Effector memory CD8-positive, alpha-beta T cell (primary cell): ENCODE data around the gene GJA5.
"Not testable (repeated sequence)": the region's sequence is repeated elsewhere in the genome, so short reads cannot be mapped to it uniquely, and the experiment has no call there.

Source experiments
- ATAC-seq: fragments of 150-1000 bp; cut with Tn5 transposase; replicated peaks from 2 replicates; pipeline ENCODE4 v1.10.0; 2021; ENCODE audit warnings: mild to moderate bottlenecking, moderate library complexity
- DNase-seq, 3 experiments: peaks; one replicate each; pipeline ENCODE4 v3.0.0; 2021
- H3K27ac Mint-ChIP-seq, 2 donors: one replicate each; pipeline ENCODE4 v1.8.0; 2022; ENCODE audit warnings: mild to moderate bottlenecking in 2 of 2, mixed read lengths in 2 of 2, moderate library complexity in 2 of 2
- H3K27me3 Mint-ChIP-seq, 2 donors: one replicate each; pipeline ENCODE4 v1.8.0; 2022; ENCODE audit warnings: mixed read lengths in 2 of 2
- H3K36me3 Mint-ChIP-seq: one replicate; pipeline ENCODE4 v1.8.0; 2022; ENCODE audit warnings: mild to moderate bottlenecking, moderate library complexity, mixed read lengths; ENCODE audit not compliant: insufficient read depth
- H3K4me1 Mint-ChIP-seq, 2 donors: one replicate each; pipeline ENCODE4 v1.8.0; 2022; ENCODE audit warnings: low read depth in 2 of 2, mixed read lengths in 2 of 2
- H3K4me3 Mint-ChIP-seq, 2 donors: one replicate each; pipeline ENCODE4 v1.8.0; 2022; ENCODE audit warnings: mild to moderate bottlenecking in 2 of 2, mixed read lengths in 2 of 2, moderate library complexity in 2 of 2
- H3K9me3 Mint-ChIP-seq, 2 donors: one replicate each; pipeline ENCODE4 v1.8.0; 2022; ENCODE audit warnings: mixed read lengths in 2 of 2

Gene GJA5

GRCh38 chr1:147735423-147735822 lies 25.0 kb downstream of the GJA5 start:
- Mint-ChIP-seq H3K9me3 (no peaks in the 10 kb centered on the region), H3K36me3 (no peaks in the 10 kb centered on the region)

GRCh38 chr1:147734291-147734841 lies 26.0 kb downstream of the GJA5 start:
- not testable (repeated sequence) for H3K36me3 Mint-ChIP-seq, ATAC-seq, H3K9me3 Mint-ChIP-seq, DNase-seq, H3K27ac Mint-ChIP-seq
- Mint-ChIP-seq H3K27me3 (peaks cover 16 to 58% of the 10 kb centered on the region in 2 donors), H3K4me1 (peaks cover 10 to 13% of the 10 kb centered on the region in 2 donors), H3K4me3 (peak overlapping the region in 1 of 2 donors; percentile 3)

More at GRCh38 chr1:147735423-147735822, 25.0 kb downstream of the GJA5 start:
- no peak overlapping the region for H3K27ac Mint-ChIP-seq
- H3K4me3 Mint-ChIP-seq, result peak overlapping the region in 1 of 2 donors; percentile 3
- peaks cover 10 to 13% of the 10 kb centered on the region in 2 donors for H3K4me1 Mint-ChIP-seq
- ATAC-seq, result no peak
- no peak for DNase-seq
- peaks cover 15 to 60% of the 10 kb centered on the region in 2 donors for H3K27me3 Mint-ChIP-seq

GRCh38 chr1:147729315-147729714 lies 31.1 kb downstream of the GJA5 start:
- H3K36me3 Mint-ChIP-seq, result no peaks in the 10 kb centered on the region
- no peak overlapping the region for H3K27ac Mint-ChIP-seq
- no peak for ATAC-seq
- no peak for DNase-seq
- no peaks in the 10 kb centered on the region for H3K9me3 Mint-ChIP-seq
- H3K27me3 Mint-ChIP-seq, result peaks cover 21 to 40% of the 10 kb centered on the region in 2 donors
- no peak overlapping the region for H3K4me3 Mint-ChIP-seq
- H3K4me1 Mint-ChIP-seq, result no peaks in the 10 kb centered on the region

- Mint-ChIP-seq H3K9me3 (no peaks in the 10 kb centered on the region), H3K27me3 (peaks cover 30 to 36% of the 10 kb centered on the region in 2 donors), H3K4me3 (no peak overlapping the region), H3K4me1 (peaks cover 0 to 4% of the 10 kb centered on the region in 2 donors), H3K36me3 (no peaks in the 10 kb centered on the region), H3K27ac (no peak overlapping the region)
- DNase-seq (no peak), ATAC-seq (no peak)
Measured at GRCh38 chr1:147726168-147726567, 34.2 kb downstream of the GJA5 start.

- no peak for ATAC-seq
- Mint-ChIP-seq H3K4me3 (no peak overlapping the region), H3K27me3 (peaks cover 30 to 36% of the 10 kb centered on the region in 2 donors), H3K9me3 (no peaks in the 10 kb centered on the region), H3K27ac (no peak overlapping the region), H3K4me1 (peaks cover 0 to 4% of the 10 kb centered on the region in 2 donors), H3K36me3 (no peaks in the 10 kb centered on the region)
- DNase-seq, result no peak
Measured at GRCh38 chr1:147725685-147726084, 34.7 kb downstream of the GJA5 start.

GRCh38 chr1:147723691-147724323 lies 36.6 kb downstream of the GJA5 start:
- Mint-ChIP-seq H3K9me3 (no peaks in the 10 kb centered on the region), H3K27ac (no peak overlapping the region), H3K27me3 (peaks cover 30% of the 10 kb centered on the region in 2 donors), H3K4me1 (peaks cover 0 to 4% of the 10 kb centered on the region in 2 donors), H3K4me3 (no peak overlapping the region), H3K36me3 (no peaks in the 10 kb centered on the region)
- DNase-seq (peak in 1 of 3 experiments; percentile 10), ATAC-seq (peak; percentile 33)

- no peaks in the 10 kb centered on the region for H3K9me3 Mint-ChIP-seq
- no peaks in the 10 kb centered on the region for H3K36me3 Mint-ChIP-seq
- peaks cover 33 to 35% of the 10 kb centered on the region in 2 donors for H3K27me3 Mint-ChIP-seq
- no peak overlapping the region for H3K27ac Mint-ChIP-seq
- no peak overlapping the region for H3K4me3 Mint-ChIP-seq
- peaks cover 4 to 5% of the 10 kb centered on the region in 2 donors for H3K4me1 Mint-ChIP-seq
- ATAC-seq (no peak), DNase-seq (no peak)
Measured at GRCh38 chr1:147722124-147722523, 38.3 kb downstream of the GJA5 start.

GRCh38 chr1:147721716-147722115 lies 38.7 kb downstream of the GJA5 start:
- H3K27ac Mint-ChIP-seq, result peak overlapping the region in 1 of 2 donors; percentile 16
- no peak for ATAC-seq
- H3K4me3 Mint-ChIP-seq, result no peak overlapping the region
- H3K36me3 Mint-ChIP-seq, result no peaks in the 10 kb centered on the region
- no peak for DNase-seq
- H3K4me1 Mint-ChIP-seq, result peaks cover 4 to 7% of the 10 kb centered on the region in 2 donors
- no peaks in the 10 kb centered on the region for H3K9me3 Mint-ChIP-seq
- peaks cover 36 to 39% of the 10 kb centered on the region in 2 donors for H3K27me3 Mint-ChIP-seq

- Mint-ChIP-seq H3K4me3 (no peak overlapping the region), H3K4me1 (peaks cover 4 to 7% of the 10 kb centered on the region in 2 donors), H3K9me3 (no peaks in the 10 kb centered on the region), H3K27me3 (peaks cover 43% of the 10 kb centered on the region in 2 donors), H3K27ac (no peak overlapping the region), H3K36me3 (no peaks in the 10 kb centered on the region)
- ATAC-seq, result no peak
- DNase-seq, result no peak
Measured at GRCh38 chr1:147720557-147720956, 39.8 kb downstream of the GJA5 start.

GRCh38 chr1:147719711-147720225 lies 40.6 kb downstream of the GJA5 start:
- H3K27me3 Mint-ChIP-seq, result peaks cover 51% of the 10 kb centered on the region in 2 donors
- no peak overlapping the region for H3K4me3 Mint-ChIP-seq
- H3K27ac Mint-ChIP-seq, result no peak overlapping the region
- no peaks in the 10 kb centered on the region for H3K9me3 Mint-ChIP-seq
- DNase-seq, result no peak
- H3K36me3 Mint-ChIP-seq, result no peaks in the 10 kb centered on the region
- ATAC-seq, result no peak
- peaks cover 4 to 7% of the 10 kb centered on the region in 2 donors for H3K4me1 Mint-ChIP-seq

- ATAC-seq, result no peak
- Mint-ChIP-seq H3K36me3 (no peaks in the 10 kb centered on the region), H3K27ac (no peak overlapping the region), H3K4me3 (no peak overlapping the region), H3K27me3 (peaks cover 57% of the 10 kb centered on the region in 2 donors), H3K4me1 (peaks cover 4 to 7% of the 10 kb centered on the region in 2 donors), H3K9me3 (no peaks in the 10 kb centered on the region)
- DNase-seq, result no peak
Measured at GRCh38 chr1:147719029-147719698, 41.2 kb downstream of the GJA5 start.

GRCh38 chr1:147717706-147718097 lies 42.7 kb downstream of the GJA5 start:
- Mint-ChIP-seq H3K36me3 (no peaks in the 10 kb centered on the region), H3K27ac (peak overlapping the region in 1 of 2 donors; percentile 82), H3K4me1 (peaks cover 0 to 7% of the 10 kb centered on the region in 2 donors), H3K4me3 (no peak overlapping the region), H3K9me3 (no peaks in the 10 kb centered on the region), H3K27me3 (peaks cover 49 to 54% of the 10 kb centered on the region in 2 donors)
- ATAC-seq (no peak), DNase-seq (no peak)

- H3K36me3 Mint-ChIP-seq, result no peaks in the 10 kb centered on the region
- H3K4me3 Mint-ChIP-seq, result peak overlapping the region in 1 of 2 donors; percentile 61
- peak overlapping the region in 1 of 2 donors; percentile 82 for H3K27ac Mint-ChIP-seq
- H3K27me3 Mint-ChIP-seq, result peaks cover 52 to 58% of the 10 kb centered on the region in 2 donors
- ATAC-seq (peak; percentile 95), DNase-seq (no peak)
- H3K4me1 Mint-ChIP-seq, result peaks cover 0 to 7% of the 10 kb centered on the region in 2 donors
- no peaks in the 10 kb centered on the region for H3K9me3 Mint-ChIP-seq
Measured at GRCh38 chr1:147717051-147717705, 43.2 kb downstream of the GJA5 start.
